ENCODE measurements around the gene IGFBP7. TPM values are rescaled to one million over a fixed set of nuclear protein-coding genes. Genes with fewer than 3 reads are reported as not detected.

Gene IGFBP7
- 39.0 and 55.4 TPM in 2 replicates for total RNA-seq

GRCh38 chr4:57109847-57110639 is at the start of gene IGFBP7:
TSS of gene IGFBP7 (minus strand) at chr4:57110385. CDS start at chr4:57110351, 34 bp downstream.

Small RNAs within 50 kb of the gene (small RNA-seq; reads per million reads assigned to genes)
- not detected for gene RNU6-998P

Other genes starting within 250 kb of the IGFBP7 start
- gene REST, start 202.5 kb downstream of the IGFBP7 start, total RNA-seq, result 40.0 and 51.0 TPM in 2 replicates
- 34.2 and 38.1 TPM in 2 replicates for gene NOA1, start 132.8 kb downstream of the IGFBP7 start, total RNA-seq
- gene POLR2B, start 131.5 kb downstream of the IGFBP7 start, total RNA-seq, result 88.3 and 90.3 TPM in 2 replicates

Data from placental epithelial cell (primary cell).